Esophagus squamous epithelium (tissue), 5 donors: ENCODE measurements around the gene CRTC3. TPM values are rescaled to one million over a fixed set of nuclear protein-coding genes. Genes with fewer than 3 reads are reported as not detected.

Experiments
- DNase-seq: peaks from one replicate; lab custom pipeline; 2025; lab: John Stamatoyannopoulos, UW
- H3K27ac ChIP-seq, 4 donors: fragments of 200-600 bp; sonication (generic); one replicate each; pipeline ENCODE4 v1.5.1; 2016 to 2019; ENCODE audit warnings: mild to moderate bottlenecking in 1 of 4
- H3K27me3 ChIP-seq, 4 donors: fragments of 200-600 bp; sonication (generic); 1 replicate in 3 of 4; 2 replicates in 1 of 4; pipeline versions ENCODE4 v1.5.1 to v1.6.0; 2017 to 2021; ENCODE audit warnings: antibody characterized with exemption in 1 of 4
- H3K36me3 ChIP-seq, 3 donors: fragments of 200-600 bp; sonication (generic); one replicate each; pipeline ENCODE4 v1.5.1; 2016 to 2019
- H3K4me1 ChIP-seq, 3 donors: fragments of 200-600 bp; sonication (generic); one replicate each; pipeline ENCODE4 v1.5.1; 2017 to 2019
- H3K4me3 ChIP-seq, 4 donors: fragments of 200-600 bp; sonication (generic); 1 replicate in 3 of 4; 2 replicates in 1 of 4; pipeline ENCODE4 v1.5.1; 2016 to 2019; ENCODE audit warnings: mild to moderate bottlenecking in 2 of 4, moderate library complexity in 1 of 4
- H3K9me3 ChIP-seq, 3 donors: fragments of 200-600 bp; sonication (generic); one replicate each; pipeline ENCODE4 v1.5.1; 2016 to 2019
- CTCF ChIP-seq, 6 experiments: fragments of 450-650 bp in 4 of 6; fragments of 200-600 bp in 2 of 6; sonication (generic) in 2 of 6; IDR thresholded peaks; one replicate each; pipeline ENCODE4 v1.5.1; 2016 to 2019; ENCODE audit warnings: antibody characterized with exemption in 6 of 6, mild to moderate bottlenecking in 4 of 6, moderate library complexity in 4 of 6
- POLR2A ChIP-seq, 4 donors: fragments of 450-650 bp; IDR thresholded peaks; one replicate each; pipeline ENCODE4 v1.6.1; 2017; ENCODE audit warnings: antibody characterized with exemption in 4 of 4, mild to moderate bottlenecking in 4 of 4, moderate library complexity in 3 of 4
- WGBS, 2 donors: methylation state at CpG; one replicate each; pipeline ENCODE4 v1.1.5; 2018; 5-methylcytosine and 5-hydroxymethylcytosine counted together
- intact Hi-C: fragments of 100-400 bp; cut with DNase I; formaldehyde crosslinking; loops from one replicate; pipeline ENCODE4 v1.15.0; 2022
- total RNA-seq, 4 donors: library from RNA; depleted of rRNA; stranded (reverse); fragments of >200 nt; gene quantifications; one replicate each; pipeline ENCODE4 v1.1.0, GENCODE V29; 2016
- donor health status: DM: yes; HTN: yes; CAD: no.

CRTC3 gene
- total RNA-seq, 4 donors from 2014 or later: 10.0 to 33.0 (median 13.3) TPM

GRCh38 chr15:90495067-90495466 is 34.7 kb upstream of the CRTC3 start:
- no peak for TF ChIP-seq POLR2A (IDR thresholded peaks at IDR 0.05)
- no peak for TF ChIP-seq CTCF (IDR thresholded peaks at IDR 0.05)
- Histone ChIP-seq H3K36me3 (peaks cover 25 to 100% (median 62%) of the 10 kb centered on the region in 3 donors), H3K9me3 (no peaks in the 10 kb centered on the region), H3K27ac (no peak overlapping the region), H3K4me1 (peaks cover 0 to 16% (median 0%) of the 10 kb centered on the region in 3 donors), H3K27me3 (no peaks in the 10 kb centered on the region), H3K4me3 (no peak overlapping the region)
- no peak for DNase-seq
- intact Hi-C loops: no loop called here
- WGBS, 2 donors: 65 to 71% methylated on average over 3 of the region's 3 CpGs

- intact Hi-C loops: no loop called here
- no peaks in the 10 kb centered on the region for H3K9me3 ChIP-seq
- H3K27me3 ChIP-seq: no peaks in the 10 kb centered on the region
- WGBS, 2 donors: 56 to 63% methylated on average over 3 of the region's 3 CpGs
- H3K4me3 ChIP-seq: no peak overlapping the region
- H3K27ac ChIP-seq: peak overlapping the region in 1 of 4 donors; percentile 9
- TF ChIP-seq CTCF (IDR thresholded peaks at IDR 0.05) (no peak), POLR2A (IDR thresholded peaks at IDR 0.05) (no peak)
- peaks cover 17 to 100% (median 53%) of the 10 kb centered on the region in 3 donors for H3K36me3 ChIP-seq
- peaks cover 0 to 16% (median 0%) of the 10 kb centered on the region in 3 donors for H3K4me1 ChIP-seq
- DNase-seq: no peak
Observed at GRCh38 chr15:90496791-90497190, 32.9 kb upstream of the CRTC3 start.

GRCh38 chr15:90497376-90497775 is 32.3 kb upstream of the CRTC3 start:
- TF ChIP-seq POLR2A (IDR thresholded peaks at IDR 0.05): no peak
- no peak for TF ChIP-seq CTCF (IDR thresholded peaks at IDR 0.05)
- 68 to 74% methylated on average over 3 of the region's 3 CpGs for WGBS, 2 donors
- intact Hi-C loops: no loop called here
- Histone ChIP-seq H3K36me3 (peaks cover 17 to 100% (median 53%) of the 10 kb centered on the region in 3 donors), H3K4me3 (no peak overlapping the region), H3K27ac (no peak overlapping the region), H3K4me1 (peaks cover 0 to 16% (median 0%) of the 10 kb centered on the region in 3 donors), H3K27me3 (no peaks in the 10 kb centered on the region), H3K9me3 (no peaks in the 10 kb centered on the region)
- no peak for DNase-seq

GRCh38 chr15:90497912-90498311 is 31.8 kb upstream of the CRTC3 start:
- no peak overlapping the region for H3K27ac ChIP-seq

GRCh38 chr15:90500171-90500570 is 29.6 kb upstream of the CRTC3 start:
- intact Hi-C loops: no loop called here
- H3K9me3 ChIP-seq: no peaks in the 10 kb centered on the region
- 77 to 84% methylated on average over 2 of the region's 2 CpGs for WGBS, 2 donors
- H3K27ac ChIP-seq: no peak overlapping the region
- H3K4me1 ChIP-seq: peaks cover 0 to 16% (median 0%) of the 10 kb centered on the region in 3 donors
- DNase-seq: no peak
- H3K36me3 ChIP-seq: peaks cover 11 to 81% (median 32%) of the 10 kb centered on the region in 3 donors
- TF ChIP-seq CTCF (IDR thresholded peaks at IDR 0.05) (no peak), POLR2A (IDR thresholded peaks at IDR 0.05) (no peak)
- H3K4me3 ChIP-seq: no peak overlapping the region
- H3K27me3 ChIP-seq: no peaks in the 10 kb centered on the region

More at GRCh38 chr15:90497912-90498311, 31.8 kb upstream of the CRTC3 start:
- Histone ChIP-seq H3K9me3 (no peaks in the 10 kb centered on the region), H3K36me3 (peaks cover 13 to 100% (median 51%) of the 10 kb centered on the region in 3 donors), H3K27me3 (no peaks in the 10 kb centered on the region), H3K4me3 (no peak overlapping the region), H3K4me1 (peaks cover 0 to 16% (median 0%) of the 10 kb centered on the region in 3 donors)
- 45 to 47% methylated on average over 6 of the region's 6 CpGs for WGBS, 2 donors
- DNase-seq: no peak
- TF ChIP-seq POLR2A (IDR thresholded peaks at IDR 0.05) (no peak), CTCF (IDR thresholded peaks at IDR 0.05) (no peak)
- intact Hi-C loops: no loop called here
